GOT3 (cell line): ENCODE measurements around the gene EIF4E1B.

Source experiments
- DNase-seq: peaks from one replicate; lab custom pipeline; 2025; ENCODE audit warnings: mixed read lengths; lab: John Stamatoyannopoulos, UW

Gene EIF4E1B

GRCh38 chr5:176691524-176691923 lies 61.0 kb downstream of the EIF4E1B start:
- no peak for DNase-seq

GRCh38 chr5:176692326-176692725 lies 61.9 kb downstream of the EIF4E1B start:
- no peak for DNase-seq

- DNase-seq, result no peak
Observed at GRCh38 chr5:176692839-176693476, 62.5 kb downstream of the EIF4E1B start.

GRCh38 chr5:176693477-176693851 lies 63.0 kb downstream of the EIF4E1B start:
- no peak for DNase-seq

GRCh38 chr5:176694146-176694545 lies 63.7 kb downstream of the EIF4E1B start:
- no peak for DNase-seq

- no peak for DNase-seq
Observed at GRCh38 chr5:176694631-176695030, 64.2 kb downstream of the EIF4E1B start.

GRCh38 chr5:176695073-176695472 lies 64.6 kb downstream of the EIF4E1B start:
- DNase-seq, result no peak
